ENCODE data around the gene MED15.

- TF ChIP-seq CTCF (IDR thresholded peaks at IDR 0.05; ENCODE audit: control extremely low read depth in 1 of 3, insufficient read depth in 1 of 3, low read depth in 1 of 3, low read length in 3 of 3): no peak
- no peak for TF ChIP-seq HDAC2 (IDR thresholded peaks at IDR 0.05; ENCODE audit: borderline replicate concordance in 1 of 2, low read depth in 2 of 2, low read length in 2 of 2)
- no peak for TF ChIP-seq POLR2AphosphoS5 (IDR thresholded peaks at IDR 0.05; ENCODE audit: low read depth, low read length)
- no peak for TF ChIP-seq EP300 (IDR thresholded peaks at IDR 0.05; ENCODE audit: borderline replicate concordance in 1 of 2, low read depth in 2 of 2, low read length in 2 of 2)
- no peak for TF ChIP-seq BRCA1 (IDR thresholded peaks at IDR 0.05; ENCODE audit: low read depth, low read length)
- TF ChIP-seq BACH1 (IDR thresholded peaks at IDR 0.05; ENCODE audit: low read length): no peak
- TF ChIP-seq YY1 (IDR thresholded peaks at IDR 0.05; ENCODE audit: low read depth, low read length): no peak
- no peak for TF ChIP-seq ATF2 (IDR thresholded peaks at IDR 0.05; ENCODE audit: low read length)
- TF ChIP-seq POLR2A (IDR thresholded peaks at IDR 0.05; ENCODE audit: control extremely low read depth in 1 of 2, low read depth in 2 of 2, low read length in 2 of 2): no peak
- no peak for TF ChIP-seq SIN3A (conservative IDR thresholded peaks at IDR 0.05 in 1 of 2, IDR thresholded peaks at IDR 0.05 in 1 of 2; ENCODE audit: low read depth in 1 of 2, low read length in 2 of 2)
Observed at GRCh38 chr22:20464912-20465758, 42.3 kb upstream of the MED15 start.

All from H1 (cell line).